K562 (cell line): ENCODE results near the gene GCGR. TPM values are rescaled to one million over a fixed set of nuclear protein-coding genes. Genes with fewer than 3 reads are reported as not detected.

Experiments used
- ARHGAP35 ChIP-seq: fragments of 450-650 bp; IDR thresholded peaks from 2 replicates; pipeline ENCODE4 v1.6.1; 2018; ENCODE audit not compliant: partially characterized antibody
- BHLHE40 ChIP-seq: IDR thresholded peaks from 2 replicates; pipeline ENCODE4 v1.6.1; 2011; ENCODE audit warnings: low read length, improper control_type of control experiment
- CEBPB ChIP-seq: fragments of 450-650 bp; IDR thresholded peaks from 2 replicates; pipeline ENCODE4 v1.6.1; 2016; ENCODE audit warnings: missing genetic modification characterization, missing compliant biosample characterization
- COPS2 ChIP-seq: fragments of 450-650 bp; conservative IDR thresholded peaks from 2 replicates; pipeline ENCODE4 v1.6.1; 2016; ENCODE audit warnings: mild to moderate bottlenecking, moderate library complexity
- ESRRA ChIP-seq: fragments of 450-650 bp; IDR thresholded peaks from 2 replicates; pipeline ENCODE4 v1.6.1; 2014; ENCODE audit warnings: low read depth, mild to moderate bottlenecking, moderate library complexity, borderline replicate concordance
- FOXK1 ChIP-seq: sonication (generic); formaldehyde crosslinking; IDR thresholded peaks from 2 replicates; pipeline ENCODE4 v1.8.0; 2022; ENCODE audit warnings: missing genetic modification reagents, mild to moderate bottlenecking, borderline replicate concordance
- MYC ChIP-seq, 2 experiments: fragments of 250-450 bp in 1 of 2; sonication (Bioruptor Pico) in 1 of 2; IDR thresholded peaks; 2 replicates each; pipeline versions ENCODE4 v1.5.1 to v1.6.1; 2012 to 2021; ENCODE audit warnings: low read depth in 2 of 2, borderline replicate concordance in 1 of 2, improper control_type of control experiment in 1 of 2, low read length in 1 of 2, mild to moderate bottlenecking in 1 of 2, moderate library complexity in 1 of 2
- NR2C2 ChIP-seq, 2 experiments: fragments of 200-800 bp in 1 of 2; sonication (Bioruptor generic) in 1 of 2; sonication (generic) in 1 of 2; formaldehyde crosslinking in 1 of 2; IDR thresholded peaks; 2 replicates each; pipeline versions ENCODE4 v1.6.1 to v1.8.0; 2016 to 2022; ENCODE audit warnings: mild to moderate bottlenecking in 1 of 2, missing compliant biosample characterization in 1 of 2, missing genetic modification characterization in 1 of 2, missing genetic modification reagents in 1 of 2
- SMARCA5 ChIP-seq: fragments of 450-650 bp; IDR thresholded peaks from 2 replicates; pipeline ENCODE4 v1.6.1; 2016
- STAT5B ChIP-seq: fragments of 250-450 bp; sonication (Bioruptor Pico); IDR thresholded peaks from 2 replicates; pipeline ENCODE4 v1.8.0; 2021; ENCODE audit warnings: mild to moderate bottlenecking, inconsistent platforms
- TAL1 ChIP-seq: fragments of 450-650 bp; IDR thresholded peaks from 2 replicates; pipeline ENCODE4 v1.6.1; 2016; ENCODE audit warnings: mild to moderate bottlenecking
- ZNF146 ChIP-seq: IDR thresholded peaks from one replicate; pipeline ENCODE4 v1.6.1; 2018; ENCODE audit warnings: missing compliant biosample characterization; ENCODE audit not compliant: unreplicated experiment
- ZNF175 ChIP-seq: fragments of 200-800 bp; sonication (Bioruptor generic); IDR thresholded peaks from 2 replicates; pipeline ENCODE4 v1.6.1; 2016; ENCODE audit warnings: low read depth, mild to moderate bottlenecking, missing genetic modification characterization, missing compliant biosample characterization
- ZNF583 ChIP-seq: fragments of 250-450 bp; sonication (Bioruptor Pico); IDR thresholded peaks from 2 replicates; pipeline ENCODE4 v1.4.0; 2020
- ZSCAN32 ChIP-seq: fragments of 450-650 bp; formaldehyde crosslinking; IDR thresholded peaks from 2 replicates; pipeline ENCODE4 v1.4.0; 2020; ENCODE audit warnings: mild to moderate bottlenecking, moderate library complexity
- polyA plus RNA-seq, 8 experiments: library from polyadenylated mRNA; depleted of rRNA in 4 of 8; stranded (reverse) in 5 of 8; unstranded in 3 of 8; fragments of >200 nt; fragmentation: Nextera tagmentation in 2 of 8; fragmentation: Illumina TruSeq in 1 of 8; extraction: Ambion mirVana in 2 of 8; extraction: Trizol in 1 of 8; gene quantifications; 2 replicates each; pipeline versions ENCODE4 v1.2.1 to v1.2.3, GENCODE V29; 2011 to 2014; ENCODE audit warnings: inconsistent platforms in 1 of 8, missing spikeins in 1 of 8
- total RNA-seq, 7 experiments: library from RNA; depleted of rRNA in 6 of 7; stranded (reverse); fragments of >200 nt in 6 of 7; fragmentation: Illumina TruSeq in 2 of 7; extraction: Trizol in 2 of 7; gene quantifications; 2 replicates each; pipeline versions ENCODE4 v1.2.1 to v1.2.3, GENCODE V29; 2011 to 2021; ENCODE audit warnings: low replicate concordance in 1 of 7
- TF ChIP-seq, protein P1 (sequence below): sonication (generic); formaldehyde crosslinking; IDR thresholded peaks from 2 replicates; pipeline ENCODE4 v1.8.0; 2022; ENCODE audit warnings: mild to moderate bottlenecking, missing genetic modification reagents
- TF ChIP-seq, protein P2 (sequence below): fragments of 450-650 bp; IDR thresholded peaks from 2 replicates; pipeline ENCODE4 v1.6.1; 2016; ENCODE audit warnings: missing biosample characterization, missing genetic modification characterization
- TF ChIP-seq, protein P3 (sequence below): sonication (generic); formaldehyde crosslinking; IDR thresholded peaks from 2 replicates; pipeline ENCODE4 v1.9.0; 2022; ENCODE audit warnings: mild to moderate bottlenecking, missing genetic modification reagents
- TF ChIP-seq, protein P4 (sequence below): IDR thresholded peaks from 2 replicates; pipeline ENCODE4 v1.6.1; 2014; ENCODE audit warnings: antibody characterized with exemption
- TF ChIP-seq, protein P5 (sequence below): fragments of 250-450 bp; sonication (Bioruptor Pico); IDR thresholded peaks from 2 replicates; pipeline ENCODE4 v1.4.0; 2020
- TF ChIP-seq, protein P6 (sequence below): fragments of 250-450 bp; sonication (Bioruptor Pico); IDR thresholded peaks from 2 replicates; pipeline ENCODE4 v1.8.0; 2021; ENCODE audit warnings: borderline replicate concordance, mild to moderate bottlenecking, moderate library complexity; ENCODE audit not compliant: poor library complexity, severe bottlenecking

Gene GCGR
- total and polyA plus RNA-seq, 9 of the 15 experiments (the other 6 are each of a cell fraction or from before 2014, with no cell fraction given): not detected

DNA sequence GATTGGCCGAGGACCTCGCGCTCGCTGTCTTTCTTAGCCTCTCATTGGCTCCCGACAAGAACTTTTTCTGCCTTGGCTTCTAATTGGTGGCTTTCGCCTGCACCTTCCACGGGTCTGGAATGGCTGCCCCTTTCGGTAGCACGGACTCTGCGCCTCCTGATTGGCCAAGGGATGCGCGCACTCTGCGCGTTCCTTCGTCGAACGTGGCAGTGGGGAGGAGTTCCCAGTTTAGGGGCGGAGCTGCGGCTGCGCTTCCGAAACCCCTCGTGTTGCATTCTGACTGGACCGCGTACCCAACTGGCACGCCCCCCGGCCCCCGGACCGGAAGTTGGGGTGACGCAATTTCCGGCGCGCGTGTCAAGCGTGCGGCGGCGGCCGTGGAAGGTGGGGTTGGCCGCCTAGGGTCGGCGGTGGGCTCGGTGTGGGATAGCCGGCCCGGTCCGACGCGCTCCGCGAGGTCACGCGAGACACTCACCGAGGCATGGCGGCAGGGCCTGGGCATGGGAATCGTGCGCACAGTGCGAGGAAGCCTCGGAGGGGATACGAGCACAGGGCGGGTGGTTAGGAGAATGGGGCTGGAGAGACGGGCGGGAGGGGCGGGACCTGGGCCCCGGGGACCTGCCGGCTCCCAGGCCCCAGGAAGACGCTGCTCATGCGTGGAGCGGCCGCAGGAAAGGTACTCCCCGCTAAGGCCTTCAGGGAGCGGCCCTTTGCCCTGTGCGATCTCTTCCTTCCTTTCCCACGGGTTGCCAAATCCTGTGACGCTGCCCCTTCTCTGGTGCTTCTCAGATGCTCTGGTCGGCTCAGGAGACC, 57.0 kb downstream of the GCGR start (continued):
- TF ChIP-seq, protein P1, sequence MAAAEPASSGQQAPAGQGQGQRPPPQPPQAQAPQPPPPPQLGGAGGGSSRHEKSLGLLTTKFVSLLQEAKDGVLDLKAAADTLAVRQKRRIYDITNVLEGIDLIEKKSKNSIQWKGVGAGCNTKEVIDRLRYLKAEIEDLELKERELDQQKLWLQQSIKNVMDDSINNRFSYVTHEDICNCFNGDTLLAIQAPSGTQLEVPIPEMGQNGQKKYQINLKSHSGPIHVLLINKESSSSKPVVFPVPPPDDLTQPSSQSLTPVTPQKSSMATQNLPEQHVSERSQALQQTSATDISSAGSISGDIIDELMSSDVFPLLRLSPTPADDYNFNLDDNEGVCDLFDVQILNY (CRISPR knock-in tag): no peak
- TF ChIP-seq BHLHE40: peak; percentile 65
- TF ChIP-seq MYC (IDR thresholded peaks at IDR 0.05; ENCODE audit: low read depth, low read length): peak; percentile 91
- peak; percentile 84; the same call in 1 of the 2 replicates for TF ChIP-seq MYC (CRISPR knock-in tag; IDR thresholded peaks at IDR 0.05; ENCODE audit: borderline replicate concordance, low read depth)
- peak; percentile 99 for TF ChIP-seq CEBPB (tag)
- TF ChIP-seq COPS2: no peak
- TF ChIP-seq, protein P2, sequence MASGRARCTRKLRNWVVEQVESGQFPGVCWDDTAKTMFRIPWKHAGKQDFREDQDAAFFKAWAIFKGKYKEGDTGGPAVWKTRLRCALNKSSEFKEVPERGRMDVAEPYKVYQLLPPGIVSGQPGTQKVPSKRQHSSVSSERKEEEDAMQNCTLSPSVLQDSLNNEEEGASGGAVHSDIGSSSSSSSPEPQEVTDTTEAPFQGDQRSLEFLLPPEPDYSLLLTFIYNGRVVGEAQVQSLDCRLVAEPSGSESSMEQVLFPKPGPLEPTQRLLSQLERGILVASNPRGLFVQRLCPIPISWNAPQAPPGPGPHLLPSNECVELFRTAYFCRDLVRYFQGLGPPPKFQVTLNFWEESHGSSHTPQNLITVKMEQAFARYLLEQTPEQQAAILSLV (tag): peak; percentile 84
- no peak for TF ChIP-seq ARHGAP35
- TF ChIP-seq, protein P3, sequence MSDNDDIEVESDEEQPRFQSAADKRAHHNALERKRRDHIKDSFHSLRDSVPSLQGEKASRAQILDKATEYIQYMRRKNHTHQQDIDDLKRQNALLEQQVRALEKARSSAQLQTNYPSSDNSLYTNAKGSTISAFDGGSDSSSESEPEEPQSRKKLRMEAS: peak; percentile 86
- TF ChIP-seq, protein P4, sequence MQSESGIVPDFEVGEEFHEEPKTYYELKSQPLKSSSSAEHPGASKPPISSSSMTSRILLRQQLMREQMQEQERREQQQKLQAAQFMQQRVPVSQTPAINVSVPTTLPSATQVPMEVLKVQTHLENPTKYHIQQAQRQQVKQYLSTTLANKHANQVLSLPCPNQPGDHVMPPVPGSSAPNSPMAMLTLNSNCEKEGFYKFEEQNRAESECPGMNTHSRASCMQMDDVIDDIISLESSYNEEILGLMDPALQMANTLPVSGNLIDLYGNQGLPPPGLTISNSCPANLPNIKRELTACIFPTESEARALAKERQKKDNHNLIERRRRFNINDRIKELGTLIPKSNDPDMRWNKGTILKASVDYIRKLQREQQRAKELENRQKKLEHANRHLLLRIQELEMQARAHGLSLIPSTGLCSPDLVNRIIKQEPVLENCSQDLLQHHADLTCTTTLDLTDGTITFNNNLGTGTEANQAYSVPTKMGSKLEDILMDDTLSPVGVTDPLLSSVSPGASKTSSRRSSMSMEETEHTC: no peak
- TF ChIP-seq FOXK1 (CRISPR knock-in tag): no peak
- TF ChIP-seq ZNF583 (CRISPR knock-in tag): no peak; the same call in none of the 2 replicates
- TF ChIP-seq, protein P5, sequence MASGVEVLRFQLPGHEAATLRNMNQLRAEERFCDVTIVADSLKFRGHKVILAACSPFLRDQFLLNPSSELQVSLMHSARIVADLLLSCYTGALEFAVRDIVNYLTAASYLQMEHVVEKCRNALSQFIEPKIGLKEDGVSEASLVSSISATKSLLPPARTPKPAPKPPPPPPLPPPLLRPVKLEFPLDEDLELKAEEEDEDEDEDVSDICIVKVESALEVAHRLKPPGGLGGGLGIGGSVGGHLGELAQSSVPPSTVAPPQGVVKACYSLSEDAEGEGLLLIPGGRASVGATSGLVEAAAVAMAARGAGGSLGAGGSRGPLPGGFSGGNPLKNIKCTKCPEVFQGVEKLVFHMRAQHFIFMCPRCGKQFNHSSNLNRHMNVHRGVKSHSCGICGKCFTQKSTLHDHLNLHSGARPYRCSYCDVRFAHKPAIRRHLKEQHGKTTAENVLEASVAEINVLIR (CRISPR knock-in tag): peak; percentile 77
- TF ChIP-seq ZSCAN32 (CRISPR knock-in tag): peak; percentile 72; the same call in 1 of the 2 replicates
- no peak for TF ChIP-seq SMARCA5
- TF ChIP-seq NR2C2 (CRISPR knock-in tag; IDR thresholded peaks at IDR 0.05): no peak
- peak; percentile 93 for TF ChIP-seq NR2C2 (tag; IDR thresholded peaks at IDR 0.05)
- peak; percentile 50; the same call in 1 of the 2 replicates for TF ChIP-seq ESRRA
- TF ChIP-seq ZNF175: peak; percentile 100
- no peak for TF ChIP-seq ZNF146 (CRISPR knock-in tag)
- TF ChIP-seq, protein P6, sequence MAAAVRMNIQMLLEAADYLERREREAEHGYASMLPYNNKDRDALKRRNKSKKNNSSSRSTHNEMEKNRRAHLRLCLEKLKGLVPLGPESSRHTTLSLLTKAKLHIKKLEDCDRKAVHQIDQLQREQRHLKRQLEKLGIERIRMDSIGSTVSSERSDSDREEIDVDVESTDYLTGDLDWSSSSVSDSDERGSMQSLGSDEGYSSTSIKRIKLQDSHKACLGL (CRISPR knock-in tag): peak; percentile 82
- no peak for TF ChIP-seq TAL1
- no peak for TF ChIP-seq STAT5B (CRISPR knock-in tag)
